Glomerular visceral epithelial cell (primary cell): ENCODE results near the gene CA10.

Source experiments
- DNase-seq: peaks from one replicate; pipeline ENCODE4 v3.0.0-alpha.2; 2016; ENCODE audit errors: extremely low spot score

CA10 gene

GRCh38 chr17:51651513-51652298 lies 506.8 kb downstream of the CA10 start:
- DNase-seq: no peak

GRCh38 chr17:51650772-51651171 lies 507.7 kb downstream of the CA10 start:
- DNase-seq: no peak

GRCh38 chr17:51650202-51650601 lies 508.3 kb downstream of the CA10 start:
- no peak for DNase-seq

GRCh38 chr17:51647826-51648225 lies 510.7 kb downstream of the CA10 start:
- DNase-seq: no peak

- DNase-seq: no peak
Observed at GRCh38 chr17:51647067-51647466, 511.4 kb downstream of the CA10 start.

- DNase-seq: no peak
Observed at GRCh38 chr17:51646539-51646938, 512.0 kb downstream of the CA10 start.

GRCh38 chr17:51645056-51645455 lies 513.5 kb downstream of the CA10 start:
- no peak for DNase-seq

- no peak for DNase-seq
Observed at GRCh38 chr17:51643702-51644490, 514.6 kb downstream of the CA10 start.

- no peak for DNase-seq
Observed at GRCh38 chr17:51642029-51642428, 516.5 kb downstream of the CA10 start.

- no peak for DNase-seq
Observed at GRCh38 chr17:51640108-51640622, 518.3 kb downstream of the CA10 start.

GRCh38 chr17:51638971-51639370 lies 519.5 kb downstream of the CA10 start:
- no peak for DNase-seq

- DNase-seq: no peak
Observed at GRCh38 chr17:51636291-51636690, 522.2 kb downstream of the CA10 start.

GRCh38 chr17:51630101-51630671 lies 528.3 kb downstream of the CA10 start:
- no peak for DNase-seq

GRCh38 chr17:51629232-51629631 lies 529.3 kb downstream of the CA10 start:
- no peak for DNase-seq

GRCh38 chr17:51627779-51628178 lies 530.7 kb downstream of the CA10 start:
- DNase-seq: no peak

GRCh38 chr17:51618476-51618875 lies 540.0 kb downstream of the CA10 start:
- no peak for DNase-seq

- DNase-seq: no peak
Observed at GRCh38 chr17:51617986-51618385, 540.5 kb downstream of the CA10 start.

GRCh38 chr17:51613255-51613654 lies 545.3 kb downstream of the CA10 start:
- no peak for DNase-seq

GRCh38 chr17:51612692-51613091 lies 545.8 kb downstream of the CA10 start:
- DNase-seq: no peak

GRCh38 chr17:51611585-51611984 lies 546.9 kb downstream of the CA10 start:
- DNase-seq: no peak

GRCh38 chr17:51610834-51611233 lies 547.7 kb downstream of the CA10 start:
- no peak for DNase-seq

- DNase-seq: no peak
Observed at GRCh38 chr17:51610155-51610554, 548.4 kb downstream of the CA10 start.
